ENCODE results near the gene NAV3.

Gene NAV3

GRCh38 chr12:78118036-78118435 is 287.3 kb downstream of the NAV3 start:
- DNase-seq (ENCODE audit: low read depth, low spot score): no peak

- DNase-seq (ENCODE audit: low read depth, low spot score): peak; percentile 4
Measured at GRCh38 chr12:78118486-78118885, 287.8 kb downstream of the NAV3 start.

GRCh38 chr12:78119351-78119918 is 288.7 kb downstream of the NAV3 start:
- DNase-seq (ENCODE audit: low read depth, low spot score): no peak

- DNase-seq (ENCODE audit: low read depth, low spot score): no peak
Measured at GRCh38 chr12:78120306-78120705, 289.6 kb downstream of the NAV3 start.

GRCh38 chr12:78120866-78121560 is 290.3 kb downstream of the NAV3 start:
- peak; percentile 11 for DNase-seq (ENCODE audit: low read depth, low spot score)

- DNase-seq (ENCODE audit: low read depth, low spot score): peak; percentile 4
Measured at GRCh38 chr12:78121969-78122610, 291.4 kb downstream of the NAV3 start.

- no peak for DNase-seq (ENCODE audit: low read depth, low spot score)
Measured at GRCh38 chr12:78128211-78128610, 297.5 kb downstream of the NAV3 start.

- no peak for DNase-seq (ENCODE audit: low read depth, low spot score)
Measured at GRCh38 chr12:78143717-78144116, 313.0 kb downstream of the NAV3 start.

- no peak for DNase-seq (ENCODE audit: low read depth, low spot score)
Measured at GRCh38 chr12:78145398-78145797, 314.7 kb downstream of the NAV3 start.

- DNase-seq (ENCODE audit: low read depth, low spot score): peak; percentile 47
Measured at GRCh38 chr12:78146365-78146772, 315.7 kb downstream of the NAV3 start.

- DNase-seq (ENCODE audit: low read depth, low spot score): peak; percentile 5
Measured at GRCh38 chr12:78149459-78149858, 318.8 kb downstream of the NAV3 start.

GRCh38 chr12:78155546-78155945 is 324.9 kb downstream of the NAV3 start:
- no peak for DNase-seq (ENCODE audit: low read depth, low spot score)

GRCh38 chr12:78156751-78157150 is 326.1 kb downstream of the NAV3 start:
- DNase-seq (ENCODE audit: low read depth, low spot score): no peak

- DNase-seq (ENCODE audit: low read depth, low spot score): no peak
Measured at GRCh38 chr12:78157199-78157598, 326.5 kb downstream of the NAV3 start.

- DNase-seq (ENCODE audit: low read depth, low spot score): no peak
Measured at GRCh38 chr12:78164154-78164553, 333.5 kb downstream of the NAV3 start.

- DNase-seq (ENCODE audit: low read depth, low spot score): no peak
Measured at GRCh38 chr12:78167510-78167909, 336.8 kb downstream of the NAV3 start.

GRCh38 chr12:78171061-78171460 is 340.4 kb downstream of the NAV3 start:
- no peak for DNase-seq (ENCODE audit: low read depth, low spot score)

- no peak for DNase-seq (ENCODE audit: low read depth, low spot score)
Measured at GRCh38 chr12:78176643-78177042, 345.9 kb downstream of the NAV3 start.

GRCh38 chr12:78177298-78177697 is 346.6 kb downstream of the NAV3 start:
- no peak for DNase-seq (ENCODE audit: low read depth, low spot score)

- DNase-seq (ENCODE audit: low read depth, low spot score): no peak
Measured at GRCh38 chr12:78179346-78179745, 348.7 kb downstream of the NAV3 start.

GRCh38 chr12:78181544-78182162 is 351.0 kb downstream of the NAV3 start:
- DNase-seq (ENCODE audit: low read depth, low spot score): peak; percentile 28

GRCh38 chr12:78183824-78184223 is 353.1 kb downstream of the NAV3 start:
- no peak for DNase-seq (ENCODE audit: low read depth, low spot score)

GRCh38 chr12:78185109-78185508 is 354.4 kb downstream of the NAV3 start:
- DNase-seq (ENCODE audit: low read depth, low spot score): no peak

Measured in astrocyte of the hippocampus (primary cell).